Stimulated activated CD8-positive, alpha-beta memory T cell treated with anti-CD3 and anti-CD28 coated beads, Interleukin-15, amount 100 ng/mL, for 48 hours (primary cell): ENCODE data around the gene CLCN1.
A peak's percentile ranks its signal among the peaks of the same experiment; 100 is the strongest.

ENCODE experiments used
- DNase-seq, 2 donors: peaks; one replicate each; pipeline ENCODE4 v3.0.0-alpha.2; 2020; ENCODE audit warnings: low read depth in 2 of 2

CLCN1 gene

DNA sequence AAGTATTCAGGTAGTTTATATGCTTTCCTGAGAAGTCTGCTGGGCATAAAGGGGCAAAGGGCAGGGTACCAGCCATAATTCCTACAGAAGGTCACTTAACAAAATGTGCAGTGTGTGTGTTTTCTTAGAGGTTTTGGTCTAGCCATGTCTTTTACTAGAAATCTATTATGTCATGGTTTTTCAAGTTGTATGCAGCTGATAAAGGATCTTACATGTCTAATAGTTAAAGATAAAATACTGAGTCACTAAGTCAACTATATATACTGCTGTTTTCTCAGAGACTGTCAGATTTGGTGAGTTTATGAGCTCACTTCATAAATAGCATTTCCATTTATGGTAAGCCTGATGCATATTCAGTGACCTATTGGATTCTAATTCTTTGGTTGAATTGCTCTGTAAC lies 20.0 kb upstream of the CLCN1 start:
- no peak for DNase-seq

DNA sequence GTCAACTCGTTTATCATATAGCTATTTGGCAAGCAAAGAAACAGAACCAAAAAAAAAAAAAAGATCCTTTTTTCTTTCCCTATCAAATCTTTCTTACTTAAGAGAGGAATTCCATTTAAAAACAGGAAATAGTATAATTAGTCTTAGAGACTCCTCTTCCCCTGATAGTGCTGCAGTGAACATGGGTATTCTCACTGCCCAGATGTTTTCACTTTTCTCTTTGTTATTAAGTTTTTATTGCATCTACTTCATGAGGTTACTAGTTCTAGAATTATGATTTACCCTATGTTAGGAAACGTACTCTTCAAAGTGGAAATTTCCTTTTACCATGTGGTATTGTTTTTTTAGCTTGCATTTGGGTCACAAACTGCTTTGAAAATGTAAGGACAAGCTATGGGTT lies 19.2 kb upstream of the CLCN1 start:
- no peak for DNase-seq

DNA sequence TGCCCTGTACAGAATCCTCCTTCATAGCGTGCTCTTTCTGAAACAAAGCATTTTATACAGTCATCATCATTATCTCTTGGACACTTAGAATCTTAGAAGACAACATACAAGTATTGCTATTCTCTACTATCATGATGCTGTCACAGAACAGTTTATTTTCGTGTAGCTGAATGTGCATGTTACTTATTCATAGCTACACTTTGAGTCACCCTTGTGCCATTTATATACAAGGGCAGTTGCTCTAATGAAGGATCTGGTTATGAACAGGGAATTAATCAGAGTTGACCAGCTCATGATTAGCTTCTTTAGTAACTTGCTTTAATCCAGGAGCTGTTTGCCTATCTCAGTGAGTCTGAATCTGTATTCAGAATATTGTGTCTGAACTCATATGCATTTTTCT lies 16.6 kb upstream of the CLCN1 start:
- no peak for DNase-seq

DNA sequence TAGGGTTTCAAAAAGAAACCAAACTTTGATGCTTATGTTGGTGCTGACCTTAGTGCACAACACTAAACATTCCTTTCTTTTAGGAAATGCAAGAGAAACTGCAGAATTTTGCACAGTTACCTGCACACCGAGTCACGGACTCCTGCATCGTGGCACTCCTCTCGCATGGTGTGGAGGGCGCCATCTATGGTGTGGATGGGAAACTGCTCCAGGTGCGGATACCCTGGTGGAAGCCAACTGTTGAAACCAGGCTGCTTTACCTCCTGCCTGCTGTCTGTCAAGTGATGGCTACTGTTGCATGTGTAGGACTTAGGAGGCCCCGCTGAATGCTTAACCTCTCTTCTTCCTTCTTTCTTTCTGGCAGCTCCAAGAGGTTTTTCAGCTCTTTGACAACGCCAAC lies 16.1 kb upstream of the CLCN1 start:
- peak; percentile 28 to 32 for DNase-seq

DNA sequence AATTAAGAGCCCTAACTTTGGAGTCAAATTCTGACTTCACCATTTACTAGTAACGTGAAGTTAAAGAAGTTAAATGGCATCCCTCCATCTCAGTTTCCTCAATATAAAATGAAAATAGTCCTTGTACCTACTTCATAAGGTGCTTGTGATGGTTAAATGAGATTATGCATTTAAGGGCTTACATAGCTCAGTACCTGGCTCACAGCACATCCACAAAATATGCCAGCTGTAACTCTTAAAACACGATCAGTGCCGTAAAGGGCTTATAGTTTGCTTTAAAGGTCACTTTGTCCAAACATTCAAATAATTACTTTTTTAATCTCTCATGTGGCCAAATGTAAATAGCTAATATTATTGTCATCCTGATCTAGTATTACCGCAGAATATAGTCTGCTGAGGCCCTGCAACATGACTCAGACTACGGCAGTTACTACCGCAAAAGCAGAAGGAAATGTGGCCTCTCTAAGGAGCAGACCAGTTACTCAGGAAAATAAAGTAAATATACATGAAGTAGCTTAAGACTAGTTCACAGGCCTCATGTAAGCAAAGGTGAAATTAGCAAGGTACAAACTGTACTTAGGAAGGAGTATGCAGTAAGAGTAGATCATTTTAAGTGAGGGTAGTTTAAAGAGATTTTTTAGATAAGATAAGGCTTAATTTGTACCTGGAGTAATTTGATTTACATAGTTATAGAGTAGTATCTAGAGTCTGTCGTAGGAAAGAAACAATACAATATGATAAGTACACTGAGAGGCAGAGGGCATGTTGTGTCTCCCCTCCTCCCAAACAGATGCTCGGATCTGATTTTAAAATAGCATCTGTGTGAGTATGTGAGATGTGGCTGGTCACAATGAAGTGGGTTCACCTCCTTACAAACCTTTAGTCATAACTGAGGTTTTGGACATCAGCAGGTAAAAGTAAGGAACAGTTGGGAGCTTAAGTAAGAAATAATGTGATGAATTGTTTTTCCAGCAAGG lies 14.7 kb upstream of the CLCN1 start:
- DNase-seq: no peak

DNA sequence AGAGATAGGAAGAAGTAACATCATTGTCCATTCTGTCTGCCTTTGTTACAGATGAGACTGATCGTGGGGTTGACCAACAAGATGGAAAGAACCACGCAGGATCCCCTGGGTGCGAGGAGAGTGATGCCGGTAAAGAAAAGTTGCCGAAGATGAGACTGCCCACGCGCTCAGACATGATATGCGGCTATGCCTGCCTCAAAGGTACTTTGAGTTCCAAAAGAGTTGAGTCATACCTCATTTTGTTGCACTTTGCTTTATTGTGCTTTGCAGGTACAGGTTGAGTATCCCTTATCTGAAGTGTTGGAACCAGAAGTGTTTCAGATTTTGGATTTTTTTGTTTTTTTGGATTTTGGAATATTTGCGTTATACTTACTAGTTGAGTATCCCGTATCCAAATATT lies 12.2 kb upstream of the CLCN1 start:
- no peak for DNase-seq

DNA sequence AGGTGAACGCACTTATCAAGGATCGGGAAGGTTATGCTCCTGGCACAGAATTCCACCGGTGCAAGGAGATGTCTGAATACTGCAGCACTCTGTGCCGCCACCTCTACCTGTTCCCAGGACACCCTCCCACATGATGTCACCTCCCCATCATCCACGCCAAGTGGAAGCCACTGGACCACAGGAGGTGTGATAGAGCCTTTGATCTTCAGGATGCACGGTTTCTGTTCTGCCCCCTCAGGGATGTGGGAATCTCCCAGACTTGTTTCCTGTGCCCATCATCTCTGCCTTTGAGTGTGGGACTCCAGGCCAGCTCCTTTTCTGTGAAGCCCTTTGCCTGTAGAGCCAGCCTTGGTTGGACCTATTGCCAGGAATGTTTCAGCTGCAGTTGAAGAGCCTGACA lies 11.0 kb upstream of the CLCN1 start:
- DNase-seq: no peak

DNA sequence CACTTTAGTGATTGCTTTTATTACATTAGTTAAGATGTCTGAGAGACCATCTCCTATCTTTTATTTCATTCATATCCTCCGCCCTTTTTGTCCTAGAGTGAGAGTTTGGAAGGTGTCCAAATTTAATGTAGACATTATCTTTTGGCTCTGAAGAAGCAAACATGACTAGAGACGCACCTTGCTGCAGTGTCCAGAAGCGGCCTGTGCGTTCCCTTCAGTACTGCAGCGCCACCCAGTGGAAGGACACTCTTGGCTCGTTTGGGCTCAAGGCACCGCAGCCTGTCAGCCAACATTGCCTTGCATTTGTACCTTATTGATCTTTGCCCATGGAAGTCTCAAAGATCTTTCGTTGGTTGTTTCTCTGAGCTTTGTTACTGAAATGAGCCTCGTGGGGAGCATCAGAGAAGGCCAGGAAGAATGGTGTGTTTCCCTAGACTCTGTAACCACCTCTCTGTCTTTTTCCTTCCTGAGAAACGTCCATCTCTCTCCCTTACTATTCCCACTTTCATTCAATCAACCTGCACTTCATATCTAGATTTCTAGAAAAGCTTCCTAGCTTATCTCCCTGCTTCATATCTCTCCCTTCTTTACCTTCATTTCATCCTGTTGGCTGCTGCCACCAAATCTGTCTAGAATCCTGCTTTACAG lies 10.4 kb upstream of the CLCN1 start:
- peak; percentile 35 to 50 for DNase-seq

DNA sequence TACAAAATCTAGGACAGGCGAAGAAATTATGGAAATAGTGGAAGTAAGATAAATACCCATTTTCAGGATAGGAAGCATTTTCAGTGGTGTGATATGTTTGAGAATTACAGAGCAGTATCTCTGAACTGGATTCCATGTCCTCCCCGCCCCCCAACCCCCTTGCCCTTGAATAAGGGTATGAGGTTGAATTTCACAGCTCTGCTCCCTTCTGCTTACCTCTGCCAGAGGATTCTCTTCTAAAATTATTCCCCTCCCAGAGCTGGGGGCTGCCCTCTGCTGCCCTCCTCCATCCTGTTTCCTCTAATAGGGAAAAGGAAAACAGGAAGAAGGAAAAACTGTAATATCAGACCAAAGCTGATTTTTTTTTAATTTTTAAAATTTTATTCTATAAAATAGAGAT lies 7.3 kb upstream of the CLCN1 start:
- no peak for DNase-seq

DNA sequence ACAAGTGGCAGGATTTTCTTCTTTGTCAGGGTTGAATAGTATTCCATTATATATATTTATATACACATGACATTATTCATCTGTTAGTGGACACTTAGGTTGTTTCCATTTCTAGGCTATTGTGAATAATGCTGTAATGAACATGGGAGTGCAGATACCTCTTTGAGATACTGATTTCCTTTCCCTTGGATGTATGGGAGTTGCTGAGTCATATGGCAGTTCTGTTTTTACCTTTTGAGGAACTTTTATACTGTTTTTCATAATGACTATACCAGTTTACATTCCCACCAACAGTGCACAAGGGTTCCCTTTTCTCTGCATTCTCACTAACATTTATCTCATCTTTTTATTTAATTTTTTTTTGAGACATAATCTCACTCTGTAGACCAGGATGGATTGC lies 1.8 kb upstream of the CLCN1 start:
- no peak for DNase-seq

DNA sequence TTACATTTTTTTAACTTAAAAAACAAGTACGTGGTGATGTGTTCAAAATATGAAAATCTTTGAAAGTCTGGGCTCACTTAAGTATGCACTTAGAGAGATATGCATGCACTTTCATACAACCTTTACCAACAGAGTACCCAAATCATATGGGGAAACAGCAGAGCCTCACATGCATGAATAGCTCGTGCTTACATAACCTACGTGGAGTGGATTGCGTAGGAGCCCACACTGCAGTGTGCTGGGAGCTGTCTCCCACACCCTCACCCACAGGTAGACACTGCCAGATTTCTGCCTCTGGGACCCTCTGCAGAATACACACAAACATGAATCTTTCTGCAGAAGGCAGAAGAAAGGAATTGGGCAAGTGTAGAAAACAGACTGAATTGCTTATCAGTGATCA lies 581 bp downstream of the CLCN1 start:
- no peak for DNase-seq

DNA sequence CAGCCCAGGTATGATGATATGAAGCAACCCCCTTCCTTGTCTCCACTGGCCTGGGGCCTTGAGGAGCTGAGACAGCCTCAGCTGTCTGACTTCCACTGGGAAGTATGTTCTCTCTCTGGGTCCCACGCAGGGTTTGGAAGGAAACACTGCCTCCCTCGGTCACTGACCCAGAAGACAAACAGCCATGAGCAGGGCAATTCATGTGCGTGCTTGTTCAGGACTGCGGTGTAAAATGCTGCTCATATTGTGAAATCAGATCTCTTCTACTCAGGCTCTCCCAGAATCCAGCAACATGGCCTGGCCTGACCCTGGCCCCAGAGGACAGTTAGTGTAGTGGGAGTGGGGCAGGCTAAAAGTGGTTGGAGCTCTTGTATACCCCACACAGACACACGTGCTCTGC lies 2.8 kb downstream of the CLCN1 start:
- no peak for DNase-seq

DNA sequence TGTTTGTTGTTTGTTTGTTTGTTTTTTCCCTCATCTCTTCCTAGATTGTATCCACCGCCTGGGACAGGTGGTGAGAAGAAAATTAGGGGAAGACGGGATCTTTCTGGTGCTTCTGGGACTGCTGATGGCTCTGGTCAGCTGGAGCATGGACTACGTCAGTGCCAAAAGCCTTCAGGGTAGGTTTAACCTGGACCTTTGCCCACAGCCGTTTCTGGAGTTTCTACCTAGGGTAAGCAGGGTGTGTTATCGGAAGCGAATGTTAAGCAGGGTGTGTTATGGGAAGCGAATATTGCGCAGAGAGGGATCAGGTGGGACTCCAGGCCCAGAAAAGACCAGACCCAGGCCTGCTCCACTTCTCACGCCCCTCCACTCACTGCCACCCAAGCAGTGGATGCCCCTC lies 4.7 kb downstream of the CLCN1 start:
- DNase-seq: no peak

DNA sequence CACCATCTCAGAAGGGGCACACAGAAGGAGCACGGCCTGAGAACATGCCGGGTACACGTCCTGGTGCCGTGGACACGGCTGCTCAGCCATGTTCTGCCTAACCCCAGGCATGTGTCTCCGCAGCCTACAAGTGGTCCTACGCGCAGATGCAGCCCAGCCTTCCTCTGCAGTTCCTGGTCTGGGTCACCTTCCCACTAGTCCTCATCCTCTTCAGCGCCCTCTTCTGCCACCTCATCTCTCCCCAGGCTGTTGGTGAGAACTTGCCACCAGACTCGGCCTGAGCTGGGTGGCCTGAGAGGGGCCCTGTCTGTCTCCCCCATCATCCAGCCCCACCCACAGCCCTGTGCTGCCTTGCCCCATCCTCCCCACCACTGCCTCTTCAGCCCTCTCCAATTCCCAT lies 5.3 kb downstream of the CLCN1 start:
- DNase-seq: no peak

DNA sequence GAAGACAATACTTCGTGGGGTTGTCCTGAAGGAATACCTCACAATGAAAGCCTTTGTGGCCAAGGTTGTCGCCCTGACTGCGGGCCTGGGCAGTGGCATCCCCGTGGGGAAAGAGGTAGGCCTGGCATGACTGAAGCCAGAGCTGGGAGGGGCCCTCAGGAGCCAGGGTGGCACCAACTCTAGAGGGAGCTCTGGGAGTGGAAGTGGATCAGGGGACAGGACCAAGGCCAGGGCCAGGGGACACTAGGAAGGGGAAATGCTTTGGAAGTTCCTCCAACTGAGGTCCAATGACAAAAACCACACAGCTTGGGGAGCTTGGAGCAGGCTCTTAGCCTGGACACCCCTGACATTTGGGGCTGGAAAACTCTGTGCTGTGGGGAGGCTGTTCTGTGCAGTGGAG lies 5.8 kb downstream of the CLCN1 start:
- no peak for DNase-seq

DNA sequence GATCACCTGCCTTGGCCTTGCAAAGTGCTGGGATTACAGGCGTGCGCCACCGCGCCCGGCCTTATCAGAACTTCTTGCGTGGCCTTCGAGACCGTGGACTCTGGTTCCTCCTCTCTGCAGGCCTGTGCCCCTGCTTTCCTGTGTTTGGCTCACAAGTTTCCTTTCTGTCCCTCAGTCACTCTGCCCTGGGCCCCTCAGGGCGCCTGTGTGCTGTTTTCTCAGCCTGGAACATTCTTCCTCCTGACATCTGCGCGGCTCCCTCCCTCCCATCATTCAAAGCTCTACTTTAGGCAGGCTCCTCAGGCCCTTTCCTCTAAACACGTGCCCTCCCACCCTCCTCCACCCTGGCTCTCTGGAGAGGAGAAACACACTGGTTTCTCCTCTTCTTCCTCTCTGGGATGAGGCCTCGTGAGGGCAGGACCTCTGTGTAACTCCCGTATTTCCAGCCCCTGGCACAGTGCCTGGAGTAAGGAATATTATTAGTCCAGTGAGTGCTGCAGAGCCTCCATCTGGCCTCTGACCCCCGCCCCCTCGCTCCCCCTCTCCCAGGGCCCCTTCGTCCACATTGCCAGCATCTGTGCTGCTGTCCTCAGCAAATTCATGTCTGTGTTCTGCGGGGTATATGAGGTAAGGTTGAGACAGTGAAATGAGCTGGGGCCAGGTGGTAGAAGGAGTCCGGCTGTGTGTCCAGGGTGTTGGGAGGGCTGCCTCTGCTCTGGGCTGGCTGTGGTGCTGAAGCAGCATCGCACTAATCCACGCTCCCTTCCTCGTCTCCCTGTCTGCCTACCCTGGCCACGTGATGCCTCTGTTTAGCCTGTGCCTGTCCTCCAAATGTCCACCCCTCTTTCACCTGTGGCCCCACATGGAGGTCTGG lies 7.1 kb downstream of the CLCN1 start:
- no peak for DNase-seq

DNA sequence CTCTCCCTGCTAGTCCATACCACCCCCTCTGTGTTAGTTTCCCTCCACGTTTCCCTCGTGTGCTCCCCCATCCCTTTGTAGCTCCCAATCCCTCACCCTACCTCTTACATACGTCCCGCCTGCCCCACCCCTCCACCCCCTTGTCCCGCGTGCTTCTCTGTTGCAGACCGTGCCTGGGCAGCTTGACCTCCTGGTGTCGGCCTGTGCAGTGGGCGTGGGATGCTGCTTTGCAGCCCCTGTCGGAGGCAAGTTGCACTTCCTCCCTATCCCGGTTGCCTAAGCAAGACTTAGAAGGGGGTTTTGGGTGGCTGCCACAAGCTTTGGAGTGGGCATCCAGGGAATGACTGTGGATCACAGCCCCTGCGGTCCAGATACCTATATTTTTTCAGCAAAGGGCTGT lies 7.7 kb downstream of the CLCN1 start:
- DNase-seq: no peak

DNA sequence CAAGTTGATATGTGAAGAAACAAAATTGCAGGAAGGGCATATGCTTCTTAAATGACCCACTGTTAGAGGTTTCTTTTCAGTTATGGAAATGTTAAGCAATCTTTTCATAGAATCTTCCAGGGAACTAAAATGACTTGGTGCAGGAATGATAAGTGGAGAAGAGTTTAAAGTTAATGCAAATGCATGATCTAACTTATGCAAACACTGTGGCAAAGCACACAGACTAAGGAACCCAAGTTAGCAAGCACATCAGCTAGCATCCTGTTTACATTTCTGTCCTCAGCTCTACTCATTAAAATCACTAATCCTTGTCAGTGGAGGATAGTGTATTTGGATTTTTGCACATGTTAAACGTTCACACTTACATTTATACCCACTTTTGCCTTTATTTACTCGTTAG lies 9.3 kb downstream of the CLCN1 start:
- DNase-seq: no peak

DNA sequence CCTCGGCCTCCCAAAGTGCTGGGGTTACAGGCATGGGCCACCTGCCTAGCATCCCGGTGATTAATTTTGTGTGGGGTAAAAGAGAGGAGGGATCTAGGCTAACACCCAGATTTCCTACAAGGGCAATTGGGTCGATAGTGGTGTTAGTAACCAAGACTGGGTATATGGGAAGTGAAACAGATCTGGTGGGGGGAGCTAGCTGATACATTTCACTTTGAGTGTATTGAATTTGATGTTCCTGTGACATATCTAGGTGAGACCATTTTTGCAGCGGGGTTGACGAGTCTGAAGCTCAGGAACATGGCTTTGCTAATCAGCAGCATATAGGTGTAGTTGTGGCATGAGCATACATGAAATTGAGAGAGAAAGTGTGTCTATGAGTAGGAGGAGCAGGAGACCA lies 12.0 kb downstream of the CLCN1 start:
- DNase-seq: no peak

DNA sequence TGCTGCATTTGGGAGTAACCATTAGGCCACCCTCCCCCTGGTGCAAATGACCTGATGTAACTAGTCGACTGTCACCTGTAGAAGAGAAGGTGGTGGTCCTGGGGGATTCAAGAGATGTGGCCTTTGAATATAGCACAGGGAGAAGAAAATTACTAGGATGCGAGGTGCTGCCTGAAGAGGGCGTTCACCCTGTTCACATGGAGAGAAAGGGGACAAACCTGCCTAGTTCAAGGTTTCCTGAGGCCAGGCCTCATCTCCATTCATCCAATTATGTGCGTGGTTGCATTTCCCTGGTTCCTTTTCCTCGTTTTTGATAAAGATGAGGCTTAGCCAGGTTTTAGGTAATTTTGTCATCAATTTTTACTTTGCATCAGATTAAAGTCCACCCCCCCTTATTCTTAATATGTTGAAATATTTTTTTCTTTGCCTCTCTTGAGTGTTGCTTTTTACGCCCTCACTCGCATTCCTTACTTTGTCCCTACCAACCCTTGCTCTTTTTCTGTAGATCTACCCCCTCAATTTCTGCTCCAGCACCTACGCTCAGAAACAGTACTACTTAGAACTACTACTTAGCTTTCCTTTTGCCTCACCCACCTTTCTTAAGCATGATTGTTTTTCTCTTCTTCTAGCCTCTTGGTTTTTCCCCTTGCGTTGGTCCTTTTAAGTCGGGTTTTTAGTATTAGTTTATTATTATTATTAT lies 13.7 kb downstream of the CLCN1 start:
- no peak for DNase-seq

DNA sequence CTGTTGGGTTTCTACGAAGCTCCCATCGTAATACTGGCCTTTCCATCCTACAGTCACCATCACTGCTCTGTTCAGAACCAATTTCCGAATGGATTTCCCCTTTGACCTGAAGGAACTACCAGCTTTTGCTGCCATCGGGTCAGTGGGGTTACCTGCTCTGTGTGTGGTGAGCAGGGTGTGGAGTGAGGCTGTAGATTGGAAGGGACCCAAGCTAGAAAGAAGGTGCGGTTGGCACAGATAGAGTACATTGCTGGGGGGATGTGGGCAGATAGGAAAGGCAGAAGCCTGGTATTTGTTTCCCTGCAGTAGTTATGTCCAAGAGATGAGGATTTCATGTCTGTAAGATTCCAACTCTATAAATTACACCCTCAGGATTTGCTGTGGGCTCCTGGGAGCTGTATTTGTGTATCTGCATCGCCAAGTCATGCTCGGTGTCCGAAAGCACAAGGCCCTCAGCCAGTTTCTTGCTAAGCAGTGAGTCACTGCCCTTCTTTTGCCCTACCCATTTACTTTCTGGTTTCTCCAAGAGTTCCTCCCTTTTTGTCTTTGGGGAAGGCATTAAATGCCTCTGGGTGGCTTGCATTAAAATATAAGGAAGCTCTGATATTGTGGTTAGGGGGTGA lies 15.4 kb downstream of the CLCN1 start:
- DNase-seq: no peak
